HepG2 (cell line): ENCODE measurements around the gene CSPG5. TPM values are rescaled to one million over a fixed set of nuclear protein-coding genes. Genes with fewer than 3 reads are reported as not detected.

Experiments
- BCL6 ChIP-seq: IDR thresholded peaks from 2 replicates; pipeline ENCODE4 v1.6.1; 2016; ENCODE audit warnings: missing genetic modification reagents, missing compliant biosample characterization
- CHD2 ChIP-seq: IDR thresholded peaks from 2 replicates; pipeline ENCODE4 v1.6.1; 2011; ENCODE audit warnings: low read depth, low read length, improper control_type of control experiment
- CREM ChIP-seq, 2 experiments: sonication (generic) in 1 of 2; formaldehyde crosslinking in 1 of 2; IDR thresholded peaks; 2 replicates each; pipeline versions ENCODE4 v1.4.0 to v1.6.1; 2016 to 2020; ENCODE audit warnings: antibody characterized with exemption in 1 of 2, mild to moderate bottlenecking in 1 of 2, missing genetic modification reagents in 1 of 2
- HNRNPK ChIP-seq: fragments of 200-400 bp; formaldehyde crosslinking; IDR thresholded peaks from 2 replicates; pipeline ENCODE4 v1.6.1; 2018; ENCODE audit warnings: low read length, low read depth, moderate library complexity, mild to moderate bottlenecking; ENCODE audit not compliant: poor library complexity, severe bottlenecking
- KLF6 ChIP-seq: IDR thresholded peaks from 2 replicates; pipeline ENCODE4 v1.8.0; 2016; ENCODE audit warnings: missing biosample characterization, missing genetic modification reagents
- KMT2B ChIP-seq: IDR thresholded peaks from 2 replicates; pipeline ENCODE4 v1.6.1; 2016; ENCODE audit warnings: missing genetic modification reagents, missing compliant biosample characterization
- LRRFIP1 ChIP-seq: sonication (generic); formaldehyde crosslinking; conservative IDR thresholded peaks from 2 replicates; pipeline ENCODE4 v1.4.0; 2020; ENCODE audit warnings: missing genetic modification reagents
- MIER2 ChIP-seq: IDR thresholded peaks from 2 replicates; pipeline ENCODE4 v1.6.1; 2016; ENCODE audit warnings: missing biosample characterization, missing genetic modification reagents
- MIER3 ChIP-seq: IDR thresholded peaks from 2 replicates; pipeline ENCODE4 v1.6.1; 2016; ENCODE audit warnings: missing compliant biosample characterization, borderline replicate concordance
- NCOA1 ChIP-seq: sonication (generic); formaldehyde crosslinking; IDR thresholded peaks from 2 replicates; pipeline ENCODE4 v1.9.0; 2021; ENCODE audit warnings: missing genetic modification reagents
- NCOA5 ChIP-seq: sonication (generic); formaldehyde crosslinking; IDR thresholded peaks from 2 replicates; pipeline ENCODE4 v1.4.0; 2020; ENCODE audit warnings: missing genetic modification reagents
- NFKBIZ ChIP-seq: IDR thresholded peaks from 2 replicates; pipeline ENCODE4 v1.6.1; 2018; ENCODE audit warnings: missing genetic modification reagents, missing compliant biosample characterization
- PITX1 ChIP-seq: sonication (generic); formaldehyde crosslinking; IDR thresholded peaks from 2 replicates; pipeline ENCODE4 v1.5.1; 2020; ENCODE audit warnings: mild to moderate bottlenecking, missing genetic modification reagents
- TBX2 ChIP-seq: sonication (generic); formaldehyde crosslinking; IDR thresholded peaks from 2 replicates; pipeline ENCODE4 v1.5.0; 2020; ENCODE audit warnings: missing genetic modification reagents, mild to moderate bottlenecking, borderline replicate concordance
- ZBTB43 ChIP-seq: sonication (generic); formaldehyde crosslinking; conservative IDR thresholded peaks from 2 replicates; pipeline ENCODE4 v1.4.0; 2020; ENCODE audit warnings: missing genetic modification reagents
- ZFY ChIP-seq: sonication (generic); formaldehyde crosslinking; IDR thresholded peaks from 2 replicates; pipeline ENCODE4 v1.4.0; 2020; ENCODE audit warnings: missing genetic modification reagents
- ZNF282 ChIP-seq: fragments of 450-650 bp; IDR thresholded peaks from 2 replicates; pipeline ENCODE4 v1.6.1; 2018; ENCODE audit not compliant: partially characterized antibody
- ZNF556 ChIP-seq: sonication (generic); formaldehyde crosslinking; IDR thresholded peaks from 2 replicates; pipeline ENCODE4 v1.4.0; 2020; ENCODE audit warnings: mild to moderate bottlenecking, missing genetic modification reagents, borderline replicate concordance
- ZNF570 ChIP-seq: sonication (generic); formaldehyde crosslinking; IDR thresholded peaks from 2 replicates; pipeline ENCODE4 v1.4.0; 2020; ENCODE audit warnings: mild to moderate bottlenecking, missing genetic modification reagents, borderline replicate concordance
- ZNF781 ChIP-seq: sonication (generic); formaldehyde crosslinking; IDR thresholded peaks from 2 replicates; pipeline ENCODE4 v1.5.1; 2020; ENCODE audit warnings: borderline replicate concordance, mild to moderate bottlenecking, missing genetic modification reagents; ENCODE audit errors: not compliant biosample characterization
- ZNF879 ChIP-seq: sonication (generic); formaldehyde crosslinking; IDR thresholded peaks from 2 replicates; pipeline ENCODE4 v1.8.1; 2023; ENCODE audit warnings: missing genetic modification reagents
- ZUFSP ChIP-seq: sonication (generic); formaldehyde crosslinking; IDR thresholded peaks from 2 replicates; pipeline ENCODE4 v1.9.0; 2021; ENCODE audit warnings: missing genetic modification reagents, mild to moderate bottlenecking, borderline replicate concordance
- polyA plus RNA-seq, 8 experiments: library from polyadenylated mRNA; depleted of rRNA in 3 of 8; stranded (reverse) in 7 of 8; unstranded in 1 of 8; fragments of >200 nt; fragmentation: Illumina TruSeq in 4 of 8; extraction: Trizol in 4 of 8; gene quantifications; 2 replicates each; pipeline versions ENCODE4 v1.2.1 to v1.2.3, GENCODE V29; 2011 to 2016; ENCODE audit warnings: low read depth in 4 of 8, missing spikeins in 1 of 8, mixed read lengths in 1 of 8; ENCODE audit not compliant: insufficient read depth in 1 of 8
- total RNA-seq, 5 experiments: library from RNA; depleted of rRNA; stranded (reverse); fragments of >200 nt; fragmentation: Illumina TruSeq; extraction: Trizol; gene quantifications; 2 replicates each; pipeline ENCODE4 v1.2.3, GENCODE V29; 2016; ENCODE audit warnings: low read depth in 1 of 5

CSPG5 gene
- total and polyA plus RNA-seq, 2 of the 13 experiments (the other 11 are each of a cell fraction or from before 2014, with no cell fraction given), result 0.07 to 0.15 TPM

GRCh38 chr3:47513125-47513929, 65.3 kb downstream of the CSPG5 start, which contains the start of gene ELP6 (continued):
- TF ChIP-seq LRRFIP1 (CRISPR knock-in tag) (no peak), MIER2 (CRISPR knock-in tag) (no peak; the same call in 1 of the 2 replicates), ZNF282 (no peak), ZNF879 (CRISPR knock-in tag) (0 out of 2 replicates have a peak, but pooled peaks have one; percentile 47), ZUFSP (CRISPR knock-in tag) (no peak), HNRNPK (no peak), NCOA1 (CRISPR knock-in tag) (no peak), NFKBIZ (CRISPR knock-in tag) (no peak; the same call in 1 of the 2 replicates), CREM (IDR thresholded peaks at IDR 0.05) (peak; percentile 95), CREM (CRISPR knock-in tag; IDR thresholded peaks at IDR 0.05) (no peak), CHD2 (no peak; the same call in 1 of the 2 replicates), NCOA5 (CRISPR knock-in tag) (no peak), ZBTB43 (peak; percentile 23; the same call in 1 of the 2 replicates), ZNF781 (CRISPR knock-in tag) (peak; percentile 85), KMT2B (peak; percentile 93), ZFY (peak; percentile 93), TBX2 (CRISPR knock-in tag) (peak; percentile 67; the same call in 1 of the 2 replicates), ZNF570 (no peak), KLF6 (CRISPR knock-in tag) (peak; percentile 52; the same call in 1 of the 2 replicates), MIER3 (CRISPR knock-in tag) (0 out of 2 replicates have a peak, but pooled peaks have one; percentile 25), ZNF556 (CRISPR knock-in tag) (peak; percentile 80; the same call in 1 of the 2 replicates), PITX1 (CRISPR knock-in tag) (peak; percentile 48), BCL6 (CRISPR knock-in tag) (no peak)
